Activated CD8-positive, alpha-beta memory T cell treated with anti-CD3 and anti-CD28 coated beads, Interleukin-2, amount 10 ng/mL, durations not matched to agents 7 days and 5 days (primary cell): ENCODE data around the gene PTGER3. TPM values are rescaled to one million over a fixed set of nuclear protein-coding genes. Genes with fewer than 3 reads are reported as not detected.

Source experiments
- ATAC-seq: fragments of 150-1000 bp; cut with Tn5 transposase; one replicate; pipeline ENCODE4 v1.10.0; 2021; ENCODE audit warnings: moderate library complexity
- CTCF ChIA-PET: fragments of 350-600 bp; sonication (Branson Sonifier 250); formaldehyde crosslinking; loops from one replicate; lab custom pipeline; 2021; ENCODE audit warnings: antibody characterized with exemption; lab: Charles Lee
- DNase-seq: peaks from one replicate; pipeline ENCODE4 v3.0.0-alpha.2; 2020
- H3K27ac Mint-ChIP-seq: one replicate; pipeline ENCODE4 v1.8.0; 2021; ENCODE audit warnings: mild to moderate bottlenecking, mixed read lengths
- H3K27me3 Mint-ChIP-seq: one replicate; pipeline ENCODE4 v1.8.0; 2021; ENCODE audit warnings: mixed read lengths
- H3K36me3 Mint-ChIP-seq: one replicate; pipeline ENCODE4 v1.8.0; 2021; ENCODE audit warnings: mild to moderate bottlenecking, mixed read lengths
- H3K4me1 Mint-ChIP-seq: one replicate; pipeline ENCODE4 v1.8.0; 2021; ENCODE audit warnings: mixed read lengths
- H3K4me3 Mint-ChIP-seq: one replicate; pipeline ENCODE4 v1.8.0; 2021; ENCODE audit warnings: mild to moderate bottlenecking, moderate library complexity, mixed read lengths
- H3K9me3 Mint-ChIP-seq: one replicate; pipeline ENCODE4 v1.8.0; 2022; ENCODE audit warnings: low read depth, mixed read lengths
- total RNA-seq, 2 experiments: library from RNA; stranded (reverse); gene quantifications; one replicate each; pipeline ENCODE4 v1.2.3, GENCODE V29; 2021

PTGER3 gene
- total RNA-seq, 2 experiments from 2014 or later = 0.06 to 0.80 TPM

- CTCF ChIA-PET = interaction anchor here (0.9 to 2.2 kb wide), 8 partner anchors 11 to 876 kb away, joined by 3 to 11 read pairs (median 4); partner anchors contain the start of genes ANKRD13C and LRRC40
- H3K36me3 Mint-ChIP-seq = peaks cover 27% of the 10 kb centered on the region
- no peaks in the 10 kb centered on the region for H3K9me3 Mint-ChIP-seq
- peak overlapping the region; percentile 99 for H3K27ac Mint-ChIP-seq
- peaks cover 6% of the 10 kb centered on the region for H3K27me3 Mint-ChIP-seq
- peak overlapping the region; percentile 97 for H3K4me3 Mint-ChIP-seq
- DNase-seq (peak; percentile 46), ATAC-seq (peak; percentile 24)
- H3K4me1 Mint-ChIP-seq = peaks cover 35% of the 10 kb centered on the region
Observed at GRCh38 chr1:71080230-71080738, 32.7 kb upstream of the PTGER3 start.

- H3K9me3 Mint-ChIP-seq = no peaks in the 10 kb centered on the region
- no peak overlapping the region for H3K4me3 Mint-ChIP-seq
- CTCF ChIA-PET = no interaction called here
- peak overlapping the region; percentile 73 for H3K27ac Mint-ChIP-seq
- DNase-seq (no peak), ATAC-seq (peak; percentile 27)
- peaks cover 61% of the 10 kb centered on the region for H3K36me3 Mint-ChIP-seq
- no peaks in the 10 kb centered on the region for H3K27me3 Mint-ChIP-seq
- H3K4me1 Mint-ChIP-seq = peaks cover 45% of the 10 kb centered on the region
Observed at GRCh38 chr1:71074681-71075080, 27.1 kb upstream of the PTGER3 start.

- Mint-ChIP-seq H3K27ac (peak overlapping the region; percentile 62), H3K4me3 (no peak overlapping the region), H3K9me3 (no peaks in the 10 kb centered on the region), H3K27me3 (no peaks in the 10 kb centered on the region), H3K4me1 (peaks cover 45% of the 10 kb centered on the region), H3K36me3 (peaks cover 65% of the 10 kb centered on the region)
- ATAC-seq = no peak
- no peak for DNase-seq
- CTCF ChIA-PET = no interaction called here
Observed at GRCh38 chr1:71072273-71072672, 24.7 kb upstream of the PTGER3 start.

DNA sequence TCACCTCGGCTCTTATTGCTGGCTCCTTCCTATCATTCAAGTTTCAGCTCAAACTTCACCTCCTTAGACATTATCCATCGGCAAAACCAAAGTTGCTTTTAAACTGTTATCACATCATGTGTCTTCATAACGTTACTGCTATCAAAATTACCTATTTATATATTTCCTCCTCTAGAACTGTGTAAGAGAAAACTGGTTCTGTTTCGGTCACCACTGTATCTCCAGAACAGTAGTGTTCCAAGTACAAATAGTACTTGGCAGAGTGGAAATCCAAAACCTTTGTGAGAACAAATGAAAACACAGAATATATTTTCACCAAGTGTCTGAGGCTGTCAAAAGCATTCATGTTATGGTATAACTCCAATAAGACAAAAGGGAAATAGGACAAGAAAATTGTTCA is 24.1 kb upstream of the PTGER3 start:
- Mint-ChIP-seq H3K27me3 (no peaks in the 10 kb centered on the region), H3K9me3 (no peaks in the 10 kb centered on the region), H3K4me3 (no peak overlapping the region), H3K4me1 (peaks cover 45% of the 10 kb centered on the region), H3K27ac (no peak overlapping the region), H3K36me3 (peaks cover 63% of the 10 kb centered on the region)
- no peak for DNase-seq
- ATAC-seq = no peak
- CTCF ChIA-PET = no interaction called here

DNA sequence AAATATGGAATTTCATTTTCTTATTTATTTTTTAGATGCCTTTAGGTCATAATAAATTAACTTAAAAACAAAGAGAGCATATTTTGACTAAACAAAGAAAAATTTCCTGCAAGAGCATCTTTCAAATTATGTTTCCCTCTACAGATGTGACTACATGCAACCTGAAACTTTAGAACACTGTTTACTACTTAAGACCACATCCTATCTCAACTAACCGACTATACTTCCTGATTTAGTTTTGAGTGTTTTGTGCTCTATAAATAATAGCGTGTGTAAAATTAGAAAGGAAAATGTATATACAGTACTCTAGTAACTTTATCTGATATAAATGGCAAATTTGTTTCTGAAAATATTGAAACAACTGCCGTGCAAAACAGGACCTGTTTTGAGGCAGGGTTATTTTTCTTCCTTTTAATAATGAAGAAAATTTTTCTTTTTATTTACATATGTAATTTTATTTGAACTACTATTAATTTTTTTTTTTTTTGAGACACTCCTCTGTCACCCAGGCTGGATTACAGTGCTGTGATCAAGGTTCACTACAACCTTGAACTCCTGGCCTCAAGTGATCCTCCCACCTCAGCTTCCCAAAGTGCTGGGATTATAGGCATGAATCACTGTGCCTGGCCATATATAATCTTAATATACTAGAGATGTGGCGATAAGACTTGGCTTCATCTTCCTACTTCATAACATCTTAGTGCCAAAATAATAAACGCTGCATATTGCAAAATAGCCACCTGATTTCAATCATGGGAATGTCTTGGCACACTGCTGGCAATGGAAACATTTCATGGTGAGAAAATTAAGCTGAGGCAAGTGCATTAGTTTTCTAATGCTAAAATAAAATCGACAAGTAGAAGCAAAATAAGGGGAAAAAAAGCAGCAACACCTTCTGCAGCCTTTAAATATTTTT is 21.0 kb upstream of the PTGER3 start:
- H3K4me3 Mint-ChIP-seq = peak overlapping the region; percentile 18
- no peaks in the 10 kb centered on the region for H3K9me3 Mint-ChIP-seq
- DNase-seq (no peak), ATAC-seq (peak; percentile 97)
- H3K4me1 Mint-ChIP-seq = peaks cover 28% of the 10 kb centered on the region
- H3K27ac Mint-ChIP-seq = peak overlapping the region; percentile 75
- H3K27me3 Mint-ChIP-seq = no peaks in the 10 kb centered on the region
- peaks cover 58% of the 10 kb centered on the region for H3K36me3 Mint-ChIP-seq
- CTCF ChIA-PET = interaction anchor here (2.6 kb wide), 1 partner anchor 12 kb away, joined by 11 read pairs; the partner anchor contains the start of gene ZRANB2

DNA sequence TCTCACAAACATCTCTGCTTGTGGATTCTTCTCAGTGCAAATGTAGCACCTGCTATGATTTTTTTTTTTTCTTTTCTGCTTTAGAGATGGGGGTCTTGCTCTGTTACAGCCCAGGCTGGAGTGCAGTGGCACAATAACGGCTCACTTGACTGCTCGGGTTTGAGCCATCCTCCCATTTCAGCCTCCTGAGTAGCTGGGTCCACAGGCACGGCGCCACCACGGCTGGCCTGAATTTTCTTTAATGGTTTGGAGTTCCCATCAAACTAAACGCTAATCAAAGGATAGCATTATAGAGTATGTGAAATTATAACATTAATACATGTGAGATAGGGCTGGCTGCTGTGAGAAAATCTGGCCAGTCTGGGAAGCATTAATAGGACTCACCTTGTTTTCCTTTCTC is 7.2 kb upstream of the PTGER3 start:
- peaks cover 15% of the 10 kb centered on the region for H3K27me3 Mint-ChIP-seq

DNA sequence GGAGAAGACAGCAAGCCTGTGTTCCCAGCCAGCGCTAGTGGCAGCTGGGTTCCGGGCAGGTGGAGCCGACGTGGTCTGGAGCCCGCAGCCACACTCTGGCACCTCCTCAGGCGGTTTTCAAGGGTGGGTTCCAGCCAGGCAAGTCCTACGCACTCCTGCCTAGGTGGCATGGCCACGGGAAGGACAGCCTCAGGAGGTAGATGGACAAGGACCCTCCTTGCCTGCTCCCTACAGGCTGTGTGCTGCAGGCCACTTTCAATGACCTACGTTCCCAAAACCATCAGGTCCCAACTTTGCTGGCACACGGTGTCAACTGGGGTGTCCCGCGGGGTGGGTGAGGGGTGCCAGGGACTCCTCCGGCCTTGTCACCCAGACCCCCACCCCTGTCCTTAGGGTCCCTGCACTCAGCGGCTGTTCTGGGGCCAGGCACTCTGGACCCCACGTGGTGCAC is 6.7 kb upstream of the PTGER3 start:
- Mint-ChIP-seq H3K27ac (no peak overlapping the region), H3K36me3 (peaks cover 8% of the 10 kb centered on the region), H3K27me3 (peaks cover 17% of the 10 kb centered on the region), H3K4me1 (no peaks in the 10 kb centered on the region), H3K4me3 (no peak overlapping the region), H3K9me3 (no peaks in the 10 kb centered on the region)
- ATAC-seq (no peak), DNase-seq (no peak)
- CTCF ChIA-PET = no interaction called here

More for the DNA sequence above, 7.2 kb upstream of the PTGER3 start:
- DNase-seq (no peak), ATAC-seq (no peak)
- Mint-ChIP-seq H3K9me3 (no peaks in the 10 kb centered on the region), H3K36me3 (peaks cover 11% of the 10 kb centered on the region), H3K27ac (no peak overlapping the region), H3K4me1 (no peaks in the 10 kb centered on the region), H3K4me3 (no peak overlapping the region)
- CTCF ChIA-PET = no interaction called here

- no peaks in the 10 kb centered on the region for H3K9me3 Mint-ChIP-seq
- no peak overlapping the region for H3K27ac Mint-ChIP-seq
- DNase-seq = no peak
- H3K36me3 Mint-ChIP-seq = peaks cover 5% of the 10 kb centered on the region
- ATAC-seq = no peak
- H3K4me3 Mint-ChIP-seq = no peak overlapping the region
- CTCF ChIA-PET = no interaction called here
- peaks cover 22% of the 10 kb centered on the region for H3K27me3 Mint-ChIP-seq
- no peaks in the 10 kb centered on the region for H3K4me1 Mint-ChIP-seq
Observed at GRCh38 chr1:71053758-71054157, 6.1 kb upstream of the PTGER3 start.

- Mint-ChIP-seq H3K27ac (no peak overlapping the region), H3K36me3 (peaks cover 5% of the 10 kb centered on the region), H3K4me1 (peaks cover under 1% of the 10 kb centered on the region), H3K27me3 (peaks cover 28% of the 10 kb centered on the region), H3K4me3 (no peak overlapping the region), H3K9me3 (no peaks in the 10 kb centered on the region)
- no peak for ATAC-seq
- no peak for DNase-seq
- CTCF ChIA-PET = no interaction called here
Observed at GRCh38 chr1:71053146-71053545, 5.5 kb upstream of the PTGER3 start.

- ATAC-seq (peak; percentile 32), DNase-seq (no peak)
- H3K36me3 Mint-ChIP-seq = no peaks in the 10 kb centered on the region
- H3K4me1 Mint-ChIP-seq = peaks cover 17% of the 10 kb centered on the region
- no peaks in the 10 kb centered on the region for H3K9me3 Mint-ChIP-seq
- H3K4me3 Mint-ChIP-seq = no peak overlapping the region
- peaks cover 54% of the 10 kb centered on the region for H3K27me3 Mint-ChIP-seq
- CTCF ChIA-PET = interaction anchor here (0.6 to 1.9 kb wide), 9 partner anchors 10 to 526 kb away, joined by 3 to 5 read pairs (median 3); partner anchors contain the start of gene ZRANB2
- no peak overlapping the region for H3K27ac Mint-ChIP-seq
Observed at GRCh38 chr1:71049951-71050598, 2.5 kb upstream of the PTGER3 start.

GRCh38 chr1:71046891-71047634 is 553 bp downstream of the PTGER3 start:
- Mint-ChIP-seq H3K9me3 (no peaks in the 10 kb centered on the region), H3K27me3 (peaks cover 57% of the 10 kb centered on the region), H3K4me3 (peak overlapping the region; percentile 71), H3K27ac (no peak overlapping the region), H3K4me1 (peaks cover 17% of the 10 kb centered on the region), H3K36me3 (no peaks in the 10 kb centered on the region)
- DNase-seq (no peak), ATAC-seq (peak; percentile 43)
- CTCF ChIA-PET = interaction anchor here (0.7 to 1.4 kb wide), 6 partner anchors 13 to 519 kb away, joined by 3 read pairs; partner anchors contain the start of gene ZRANB2

DNA sequence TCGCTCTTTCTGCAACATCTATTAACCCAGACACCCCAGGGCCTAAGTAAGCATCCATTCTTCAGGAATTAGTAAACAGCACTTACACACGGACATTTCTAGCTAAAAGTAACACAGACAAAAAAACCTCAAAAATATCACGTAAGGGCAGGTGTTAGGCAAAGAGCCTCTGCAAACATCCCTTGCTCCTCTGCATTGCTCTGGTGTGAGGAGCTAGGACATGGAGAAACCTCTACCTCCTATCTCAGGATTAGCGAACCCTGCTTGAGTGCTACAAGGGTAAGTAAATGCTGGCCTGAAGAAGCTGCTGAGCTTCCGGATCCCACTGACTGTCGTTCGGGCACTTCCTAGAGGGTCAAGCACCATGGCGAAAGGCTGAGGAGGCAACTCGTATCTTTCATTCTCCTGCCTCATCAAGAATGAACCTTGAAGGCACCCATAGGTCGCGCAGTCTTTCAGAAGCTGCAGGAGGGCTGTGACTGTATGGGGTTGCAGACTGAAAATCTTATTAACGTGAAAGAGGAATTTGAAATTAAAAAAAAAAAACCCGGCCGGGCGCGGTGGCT is 2.1 kb downstream of the PTGER3 start:
- CTCF ChIA-PET = interaction anchor here (1.1 kb wide), 1 partner anchor 13 kb away, joined by 3 read pairs; no protein-coding TSS in a partner anchor
- peaks cover 58% of the 10 kb centered on the region for H3K27me3 Mint-ChIP-seq
- ATAC-seq (no peak), DNase-seq (no peak)
- H3K4me1 Mint-ChIP-seq = peaks cover 17% of the 10 kb centered on the region
- no peak overlapping the region for H3K4me3 Mint-ChIP-seq
- H3K9me3 Mint-ChIP-seq = no peaks in the 10 kb centered on the region
- H3K36me3 Mint-ChIP-seq = no peaks in the 10 kb centered on the region
- H3K27ac Mint-ChIP-seq = no peak overlapping the region
